IMR-90 (cell line): ENCODE results near the gene ERP44.
"Not testable (repeated sequence)": the region's sequence is repeated elsewhere in the genome, so short reads cannot be mapped to it uniquely, and the experiment has no call there.

Source experiments
- CEBPB ChIP-seq: IDR thresholded peaks from 2 replicates; pipeline ENCODE4 v1.6.1; 2012; ENCODE audit warnings: low read depth, low read length, improper control_type of control experiment
- ELK1 ChIP-seq: fragments of 150-350 bp; IDR thresholded peaks from 2 replicates; pipeline ENCODE4 v1.6.1; 2016; ENCODE audit warnings: low read depth, mild to moderate bottlenecking, low read length, moderate library complexity, borderline replicate concordance
- FOS ChIP-seq: fragments of 150-350 bp; IDR thresholded peaks from 2 replicates; pipeline ENCODE4 v1.6.1; 2016; ENCODE audit warnings: low read depth, low read length
- MAZ ChIP-seq: IDR thresholded peaks from 2 replicates; pipeline ENCODE4 v1.6.1; 2012; ENCODE audit warnings: low read depth, mild to moderate bottlenecking, low read length, improper control_type of control experiment, moderate library complexity, borderline replicate concordance
- MXI1 ChIP-seq: IDR thresholded peaks from 2 replicates; pipeline ENCODE4 v1.6.1; 2012; ENCODE audit warnings: low read depth, mild to moderate bottlenecking, low read length, moderate library complexity, borderline replicate concordance
- POLR2A ChIP-seq: IDR thresholded peaks from 2 replicates; pipeline ENCODE4 v1.6.1; 2012; ENCODE audit warnings: mild to moderate bottlenecking, low read depth, low read length
- RAD21 ChIP-seq: IDR thresholded peaks from 2 replicates; pipeline ENCODE4 v1.6.1; 2012; ENCODE audit warnings: low read length, improper control_type of control experiment
- RCOR1 ChIP-seq: IDR thresholded peaks from 2 replicates; pipeline ENCODE4 v1.6.1; 2012; ENCODE audit warnings: mild to moderate bottlenecking, low read length, improper control_type of control experiment; ENCODE audit not compliant: insufficient replicate concordance
- RFX5 ChIP-seq: IDR thresholded peaks from 2 replicates; pipeline ENCODE4 v1.8.0; 2012; ENCODE audit warnings: low read depth, mild to moderate bottlenecking, low read length, moderate library complexity
- SMC3 ChIP-seq: fragments of 150-350 bp; IDR thresholded peaks from 2 replicates; pipeline ENCODE4 v1.6.1; 2016; ENCODE audit warnings: low read depth, mild to moderate bottlenecking, antibody characterized with exemption, low read length, moderate library complexity
- USF2 ChIP-seq: fragments of 150-350 bp; IDR thresholded peaks from 2 replicates; pipeline ENCODE4 v1.6.1; 2017; ENCODE audit warnings: mild to moderate bottlenecking, antibody characterized with exemption, low read length, low read depth
- TF ChIP-seq, protein P1 (sequence below): conservative IDR thresholded peaks from 2 replicates; pipeline ENCODE4 v1.5.1; 2012; ENCODE audit warnings: mild to moderate bottlenecking, low read depth, low read length, improper control_type of control experiment

DNA sequence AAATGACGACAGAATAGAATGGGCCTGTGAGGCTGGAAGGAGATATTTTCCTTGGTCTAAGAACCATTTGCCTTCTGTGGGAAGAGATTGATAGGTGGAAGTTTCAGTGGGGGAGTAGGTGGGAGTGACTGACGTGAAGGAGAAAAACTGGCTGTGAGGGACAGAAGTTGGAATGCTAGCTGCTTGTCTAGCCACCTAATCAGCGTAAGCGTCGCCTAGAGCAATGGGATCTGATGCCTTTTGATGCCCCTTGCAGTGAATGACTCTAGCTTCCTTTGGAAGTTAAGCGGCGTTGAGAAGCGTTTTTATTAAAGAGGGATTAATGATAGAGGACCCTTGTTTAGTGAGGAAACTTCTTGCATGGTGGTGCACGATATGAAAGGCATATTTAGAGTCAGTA, 43.1 kb upstream of the ERP44 start:
- TF ChIP-seq, protein P1, sequence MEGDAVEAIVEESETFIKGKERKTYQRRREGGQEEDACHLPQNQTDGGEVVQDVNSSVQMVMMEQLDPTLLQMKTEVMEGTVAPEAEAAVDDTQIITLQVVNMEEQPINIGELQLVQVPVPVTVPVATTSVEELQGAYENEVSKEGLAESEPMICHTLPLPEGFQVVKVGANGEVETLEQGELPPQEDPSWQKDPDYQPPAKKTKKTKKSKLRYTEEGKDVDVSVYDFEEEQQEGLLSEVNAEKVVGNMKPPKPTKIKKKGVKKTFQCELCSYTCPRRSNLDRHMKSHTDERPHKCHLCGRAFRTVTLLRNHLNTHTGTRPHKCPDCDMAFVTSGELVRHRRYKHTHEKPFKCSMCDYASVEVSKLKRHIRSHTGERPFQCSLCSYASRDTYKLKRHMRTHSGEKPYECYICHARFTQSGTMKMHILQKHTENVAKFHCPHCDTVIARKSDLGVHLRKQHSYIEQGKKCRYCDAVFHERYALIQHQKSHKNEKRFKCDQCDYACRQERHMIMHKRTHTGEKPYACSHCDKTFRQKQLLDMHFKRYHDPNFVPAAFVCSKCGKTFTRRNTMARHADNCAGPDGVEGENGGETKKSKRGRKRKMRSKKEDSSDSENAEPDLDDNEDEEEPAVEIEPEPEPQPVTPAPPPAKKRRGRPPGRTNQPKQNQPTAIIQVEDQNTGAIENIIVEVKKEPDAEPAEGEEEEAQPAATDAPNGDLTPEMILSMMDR = not testable (repeated sequence)
- TF ChIP-seq SMC3, FOS, POLR2A, MAZ, MXI1, CEBPB, USF2, RFX5, ELK1, RAD21, RCOR1: not testable (repeated sequence)
